Spinal cord (tissue), 10 donors: Measurements from ENCODE around the gene KDM6A. TPM values are rescaled to one million over a fixed set of nuclear protein-coding genes. Genes with fewer than 3 reads are reported as not detected.

Experiments used
- DNase-seq, 6 donors: peaks; one replicate each; pipeline versions ENCODE4 v3.0.0 to v3.0.0-alpha.2; 2013 to 2015; ENCODE audit warnings: low spot score in 6 of 6, low read depth in 4 of 6
- H3K27ac ChIP-seq: one replicate; pipeline ENCODE4 v1.5.1; 2013; ENCODE audit warnings: low read depth, low read length, control low read depth
- H3K27me3 ChIP-seq: one replicate; pipeline ENCODE4 v1.6.1; 2013; ENCODE audit warnings: low read length; ENCODE audit not compliant: control insufficient read depth, insufficient read depth
- H3K36me3 ChIP-seq: one replicate; pipeline ENCODE4 v1.6.1; 2013; ENCODE audit warnings: low read length; ENCODE audit not compliant: control insufficient read depth, insufficient read depth
- H3K4me1 ChIP-seq: one replicate; pipeline ENCODE4 v1.6.1; 2013; ENCODE audit warnings: low read length; ENCODE audit not compliant: control insufficient read depth, insufficient read depth
- H3K4me3 ChIP-seq: one replicate; pipeline ENCODE4 v1.5.1; 2013; ENCODE audit warnings: low read depth, low read length, control low read depth
- H3K9me3 ChIP-seq: one replicate; pipeline ENCODE4 v1.6.1; 2013; ENCODE audit warnings: low read length; ENCODE audit not compliant: control insufficient read depth, insufficient read depth
- WGBS: methylation state at CpG from one replicate; pipeline ENCODE4 v1.1.5; 2013; ENCODE audit warnings: missing lambda C conversion rate; ENCODE audit not compliant: insufficient coverage; 5-methylcytosine and 5-hydroxymethylcytosine counted together
- polyA plus RNA-seq, 2 donors: library from polyadenylated mRNA; unstranded; fragments of 120-200 nt; gene quantifications; one replicate each; pipeline ENCODE4 v1.2.1, GENCODE V29; 2013; ENCODE audit not compliant: insufficient read length in 2 of 2
- total RNA-seq, 2 donors: library from RNA; depleted of rRNA in 1 of 2; stranded (reverse); fragments of 120-200 nt in 1 of 2; fragments of >200 nt in 1 of 2; gene quantifications; one replicate each; pipeline versions ENCODE4 v1.2.3 to v1.2.4, GENCODE V29; 2013 to 2014
- donor health status: healthy.

Gene KDM6A
- total and polyA plus RNA-seq, 4 donors, result 17.4 to 62.8 (median 25.4) TPM

DNA sequence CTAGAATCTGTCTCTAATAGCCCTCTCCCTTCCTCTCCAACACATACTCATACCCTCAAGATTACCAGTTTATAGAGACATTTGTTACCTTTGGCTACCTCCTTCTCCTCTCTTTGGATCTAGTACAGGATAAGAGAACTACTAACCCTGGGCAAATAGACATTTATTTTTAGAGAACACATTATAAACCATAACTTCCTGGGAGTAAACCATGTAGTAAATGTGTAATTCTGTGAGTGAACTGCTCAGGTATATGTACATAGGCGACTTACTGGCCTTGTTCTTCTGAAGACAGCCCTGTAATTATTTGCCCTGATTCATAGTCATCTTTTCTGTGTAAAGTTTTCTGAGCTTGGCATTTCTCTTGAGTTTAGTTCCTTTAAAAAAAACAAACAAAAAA, 94.2 kb downstream of the KDM6A start:
- H3K36me3 ChIP-seq, result peaks cover 7% of the 10 kb centered on the region
- H3K4me1 ChIP-seq, result no peaks in the 10 kb centered on the region
- H3K27me3 ChIP-seq, result no peaks in the 10 kb centered on the region
- H3K27ac ChIP-seq, result no peak overlapping the region
- WGBS, result no CpG with 5 or more reads among the region's 1 CpG
- H3K4me3 ChIP-seq, result no peak overlapping the region
- DNase-seq, result no peak
- H3K9me3 ChIP-seq, result peaks cover 1% of the 10 kb centered on the region

DNA sequence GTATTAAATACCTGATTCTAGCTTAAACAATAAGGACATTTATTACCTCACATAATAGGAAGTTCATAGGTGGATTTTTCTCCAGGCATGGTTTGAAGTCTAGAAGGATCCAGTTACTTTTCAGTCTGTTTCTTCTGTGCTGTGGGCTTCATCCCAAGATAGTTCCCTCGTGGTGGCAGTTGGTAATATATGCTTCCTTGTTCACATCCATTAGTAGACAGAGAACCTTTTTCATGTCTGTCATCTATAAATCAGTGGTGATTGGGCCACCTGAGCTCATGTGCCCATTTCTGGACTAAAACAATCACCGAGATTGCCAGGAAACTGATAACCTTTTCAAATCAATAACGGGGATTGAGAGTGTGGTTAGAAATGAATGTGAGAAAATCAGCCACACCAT, 97.7 kb downstream of the KDM6A start:
- Histone ChIP-seq H3K27me3 (no peaks in the 10 kb centered on the region), H3K4me3 (no peak overlapping the region), H3K4me1 (no peaks in the 10 kb centered on the region), H3K9me3 (peaks cover 3% of the 10 kb centered on the region), H3K36me3 (no peaks in the 10 kb centered on the region), H3K27ac (no peak overlapping the region)
- DNase-seq, result no peak
- whole genome bisulfite sequencing, result no CpG with 5 or more reads among the region's 3 CpGs

DNA sequence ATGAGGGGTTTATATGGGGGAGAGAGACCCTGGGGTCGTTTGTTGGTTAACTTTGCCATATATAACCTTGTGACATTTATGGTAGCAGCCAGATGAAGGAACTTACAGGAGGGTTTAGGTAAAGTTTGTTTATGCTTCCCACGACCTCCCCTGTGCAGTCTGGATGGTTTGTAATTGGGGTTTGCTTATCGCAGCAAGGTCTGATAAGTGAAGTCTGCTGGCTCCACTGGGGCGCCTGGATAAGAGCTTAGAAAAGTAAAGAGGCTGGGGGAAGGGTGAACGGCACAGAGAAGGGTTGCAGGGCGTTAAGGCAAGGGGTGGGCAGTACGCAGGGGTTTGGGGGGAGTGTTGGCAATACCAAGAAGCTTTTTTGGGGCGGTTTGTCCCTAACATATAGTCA, 98.7 kb downstream of the KDM6A start:
- Histone ChIP-seq H3K4me1 (no peaks in the 10 kb centered on the region), H3K9me3 (peaks cover 3% of the 10 kb centered on the region), H3K36me3 (no peaks in the 10 kb centered on the region), H3K27ac (no peak overlapping the region), H3K27me3 (no peaks in the 10 kb centered on the region), H3K4me3 (no peak overlapping the region)
- 43% methylated on average over 6 of the region's 8 CpGs for WGBS
- no peak for DNase-seq

DNA sequence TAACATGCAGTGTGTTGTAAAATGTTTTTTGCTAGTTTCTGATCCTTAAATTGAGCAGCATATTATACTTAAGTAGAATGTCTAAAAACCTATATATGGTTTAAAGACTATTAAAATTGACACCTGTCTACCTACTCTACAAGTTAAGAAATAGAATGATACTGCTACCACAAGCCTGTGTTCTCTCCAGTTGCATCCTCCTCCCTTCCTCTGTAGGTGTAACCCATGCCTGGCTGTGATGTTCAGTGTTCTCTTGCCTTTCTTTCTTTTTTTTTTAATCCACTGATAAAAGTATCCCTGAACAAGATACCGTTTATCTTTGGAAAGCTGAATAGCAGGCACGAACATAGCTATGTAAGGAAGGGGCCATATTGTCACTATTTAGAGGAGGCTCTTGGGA, 99.1 kb downstream of the KDM6A start:
- Histone ChIP-seq H3K9me3 (peaks cover 3% of the 10 kb centered on the region), H3K27ac (no peak overlapping the region), H3K36me3 (no peaks in the 10 kb centered on the region), H3K27me3 (no peaks in the 10 kb centered on the region), H3K4me3 (no peak overlapping the region), H3K4me1 (no peaks in the 10 kb centered on the region)
- no peak for DNase-seq
- WGBS, result no CpG with 5 or more reads among the region's 2 CpGs

DNA sequence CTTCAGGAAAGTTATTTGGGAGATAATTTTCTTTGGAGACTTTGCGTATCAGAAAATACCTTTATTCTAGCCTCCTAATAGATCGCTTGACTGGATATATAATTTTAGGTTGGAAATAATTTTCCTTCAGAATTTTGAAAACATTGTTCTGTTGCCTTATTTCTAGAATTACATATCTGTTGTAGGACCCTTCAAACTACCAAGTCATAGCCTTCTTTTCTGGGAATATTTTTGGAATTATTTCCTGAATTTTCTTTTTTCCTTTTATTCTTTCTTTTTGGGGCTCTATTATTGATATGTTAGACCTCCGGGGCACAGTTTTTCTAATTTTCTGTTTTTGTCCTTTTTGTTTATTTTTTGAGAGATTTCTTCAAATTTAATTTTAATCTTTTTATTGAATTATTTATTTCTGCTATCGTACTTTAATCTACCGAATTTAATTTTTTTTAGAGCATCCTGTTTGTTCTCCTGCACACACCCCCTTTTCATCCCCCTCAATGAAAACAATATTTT, 100.5 kb downstream of the KDM6A start:
- no peak overlapping the region for H3K27ac ChIP-seq
- H3K36me3 ChIP-seq, result no peaks in the 10 kb centered on the region
- no peak for DNase-seq
- no peaks in the 10 kb centered on the region for H3K4me1 ChIP-seq
- no peaks in the 10 kb centered on the region for H3K27me3 ChIP-seq
- WGBS, result no CpG with 5 or more reads among the region's 5 CpGs
- no peak overlapping the region for H3K4me3 ChIP-seq
- peaks cover 3% of the 10 kb centered on the region for H3K9me3 ChIP-seq

DNA sequence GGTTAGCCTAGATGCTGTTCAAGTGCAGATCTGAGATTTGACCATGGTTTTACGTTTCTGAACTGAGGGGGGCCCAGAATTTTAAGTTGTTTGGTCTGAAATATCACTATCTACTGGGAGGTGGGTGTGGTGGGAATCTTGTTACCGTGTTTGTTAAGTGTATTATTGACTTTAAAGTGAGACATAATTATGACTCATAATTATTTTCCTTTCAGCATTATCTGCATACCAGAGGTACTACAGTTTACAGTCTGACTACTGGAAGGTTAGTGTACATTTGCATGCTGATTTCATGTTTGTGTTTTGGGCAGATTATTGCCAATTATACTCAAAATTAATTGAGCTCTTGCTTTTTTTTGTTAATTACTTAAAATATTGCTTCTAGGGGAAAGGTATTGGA, 101.5 kb downstream of the KDM6A start:
- Histone ChIP-seq H3K27me3 (no peaks in the 10 kb centered on the region), H3K4me1 (no peaks in the 10 kb centered on the region), H3K36me3 (no peaks in the 10 kb centered on the region), H3K4me3 (no peak overlapping the region), H3K9me3 (peaks cover 2% of the 10 kb centered on the region), H3K27ac (no peak overlapping the region)
- 100% methylated on average over 1 of the region's 2 CpGs for WGBS
- DNase-seq, result no peak

DNA sequence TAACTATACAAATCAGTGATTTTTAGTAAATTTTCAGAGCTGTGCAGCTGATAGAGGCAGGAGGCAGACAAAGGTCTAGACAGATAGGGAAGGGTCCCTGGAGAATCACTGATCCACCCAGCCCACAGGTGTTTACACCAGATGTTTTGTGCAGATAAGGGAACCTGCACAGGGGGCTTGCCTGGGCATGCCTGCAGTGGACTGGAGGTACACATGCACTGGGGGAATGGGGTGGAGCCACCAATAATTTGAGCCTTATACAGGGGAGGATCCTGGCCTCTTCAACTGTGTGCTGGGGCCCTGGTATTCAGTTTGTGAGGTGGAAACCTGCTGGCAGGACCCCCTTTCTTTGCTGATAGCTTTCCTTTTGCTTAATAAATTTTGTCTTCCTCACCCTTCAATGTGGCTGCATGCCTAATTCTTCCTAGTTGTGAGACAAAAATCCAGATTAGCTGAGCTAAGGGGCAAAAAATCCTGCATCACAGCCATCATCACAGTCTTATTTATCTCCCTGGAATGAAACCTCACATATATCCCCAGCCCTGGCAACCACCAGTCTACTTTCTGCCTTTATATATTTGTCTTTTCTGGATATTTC, 102.8 kb downstream of the KDM6A start:
- H3K27ac ChIP-seq, result no peak overlapping the region
- H3K9me3 ChIP-seq, result peaks cover 2% of the 10 kb centered on the region
- no peak overlapping the region for H3K4me3 ChIP-seq
- no peak for DNase-seq
- no peaks in the 10 kb centered on the region for H3K27me3 ChIP-seq
- H3K4me1 ChIP-seq, result no peaks in the 10 kb centered on the region
- no peaks in the 10 kb centered on the region for H3K36me3 ChIP-seq

DNA sequence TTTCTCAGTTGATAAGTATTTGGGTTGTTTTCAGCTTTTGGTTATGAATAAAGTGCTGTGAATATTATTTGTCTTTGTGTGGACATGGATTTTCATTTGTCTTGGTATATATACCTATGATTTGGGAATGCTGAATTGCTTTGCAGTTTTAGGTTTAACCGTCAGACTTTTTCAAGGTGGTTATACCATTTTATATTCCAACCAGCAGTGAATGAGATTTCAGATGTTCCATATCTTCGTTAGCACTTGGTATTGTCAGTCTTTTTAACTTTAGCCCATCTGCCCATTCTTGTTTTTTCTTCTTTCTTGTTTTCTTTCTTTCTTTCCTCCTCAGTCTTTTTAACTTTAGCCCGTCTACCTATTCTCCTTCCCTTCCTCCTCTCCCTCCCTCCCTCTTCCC, 106.0 kb downstream of the KDM6A start:
- Histone ChIP-seq H3K9me3 (no peaks in the 10 kb centered on the region), H3K4me3 (no peak overlapping the region), H3K4me1 (peaks cover 3% of the 10 kb centered on the region), H3K36me3 (no peaks in the 10 kb centered on the region), H3K27ac (no peak overlapping the region), H3K27me3 (no peaks in the 10 kb centered on the region)
- 93% methylated on average over 2 of the region's 3 CpGs for WGBS
- no peak for DNase-seq

DNA sequence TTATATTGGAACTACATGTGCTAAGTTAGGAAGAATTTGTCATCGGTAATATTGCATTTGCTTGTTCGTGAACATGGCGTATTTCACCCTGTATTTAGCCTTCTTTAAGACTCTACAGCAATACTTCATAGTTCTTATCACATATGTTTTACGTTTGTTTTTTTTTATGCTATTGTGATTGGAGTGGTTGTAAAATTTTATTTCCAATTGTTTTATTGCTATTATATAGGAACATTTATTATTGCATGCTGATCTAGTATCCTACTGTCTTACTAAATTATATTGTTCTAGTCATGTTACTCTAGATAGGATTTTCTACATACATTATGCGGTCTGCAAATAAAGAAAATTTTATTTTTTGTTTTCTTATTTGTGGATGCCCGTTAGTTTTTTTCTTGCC, 107.4 kb downstream of the KDM6A start:
- WGBS, result no CpG with 5 or more reads among the region's 6 CpGs
- no peaks in the 10 kb centered on the region for H3K36me3 ChIP-seq

DNA sequence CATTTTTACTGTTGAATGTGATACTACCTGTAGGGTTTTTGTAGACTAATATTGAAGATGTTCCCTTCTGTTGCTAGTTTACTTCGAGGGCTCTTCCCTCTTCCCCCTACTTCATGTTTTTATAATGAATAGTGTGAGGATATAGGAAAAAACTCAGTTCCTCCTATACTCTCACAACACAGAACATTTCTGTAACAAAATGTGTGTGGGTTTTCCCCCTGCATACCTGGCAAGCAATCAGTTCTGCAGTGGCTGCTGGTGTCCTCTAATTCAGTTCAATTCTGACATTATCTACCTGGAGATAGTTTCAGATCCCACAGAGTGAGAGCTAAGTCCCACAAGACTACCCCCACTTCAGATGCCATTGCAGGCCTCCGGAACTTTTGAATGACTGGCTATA, 107.9 kb downstream of the KDM6A start:
- no peaks in the 10 kb centered on the region for H3K9me3 ChIP-seq
- H3K4me3 ChIP-seq, result no peak overlapping the region
- no peaks in the 10 kb centered on the region for H3K27me3 ChIP-seq
- 100% methylated on average over 1 of the region's 2 CpGs for WGBS
- peaks cover 3% of the 10 kb centered on the region for H3K4me1 ChIP-seq
- H3K27ac ChIP-seq, result no peak overlapping the region
- no peaks in the 10 kb centered on the region for H3K36me3 ChIP-seq
- no peak for DNase-seq

More for the DNA sequence above, 107.4 kb downstream of the KDM6A start:
- H3K27me3 ChIP-seq, result no peaks in the 10 kb centered on the region
- no peak overlapping the region for H3K4me3 ChIP-seq
- no peaks in the 10 kb centered on the region for H3K9me3 ChIP-seq
- H3K27ac ChIP-seq, result no peak overlapping the region
- DNase-seq, result no peak
- peaks cover 3% of the 10 kb centered on the region for H3K4me1 ChIP-seq
